Measurements from ENCODE around the gene TMEM176B. TPM values are rescaled to one million over a fixed set of nuclear protein-coding genes. Genes with fewer than 3 reads are reported as not detected.

Gene TMEM176B
- total and polyA plus RNA-seq, 7 donors = 2.2 to 15.9 (median 4.4) TPM

- H3K27ac ChIP-seq = no peak overlapping the region
Measured at GRCh38 chr7:150801946-150802771, 2.0 kb upstream of the TMEM176B start.

GRCh38 chr7:150801242-150801945 is 1.2 kb upstream of the TMEM176B start:
- intact Hi-C loops (cut with DNase I) = no loop called here
- TF ChIP-seq CTCF (IDR thresholded peaks at IDR 0.05) = no peak
- Histone ChIP-seq H3K36me3 (ENCODE audit: insufficient read depth in 1 of 2, low read depth in 1 of 2) (no peaks in the 10 kb centered on the region), H3K27me3 (ENCODE audit: insufficient read depth in 3 of 3, low read length in 2 of 3) (peaks cover 0 to 54% (median 8%) of the 10 kb centered on the region in 3 donors), H3K4me1 (no peaks in the 10 kb centered on the region), H3K9me3 (peaks cover 8% of the 10 kb centered on the region), H3K27ac (no peak overlapping the region), H3K4me3 (peak overlapping the region; percentile 61)
- DNase-seq (no peak), ATAC-seq (peak in 1 of 4 donors; percentile 17)
- 32 to 40% (median 32%) methylated on average over 25 to 26 of the region's 26 CpGs for WGBS, 3 donors

More at GRCh38 chr7:150801946-150802771, 2.0 kb upstream of the TMEM176B start:
- Histone ChIP-seq H3K9me3 (peaks cover 9% of the 10 kb centered on the region), H3K36me3 (ENCODE audit: insufficient read depth in 1 of 2, low read depth in 1 of 2) (no peaks in the 10 kb centered on the region), H3K27me3 (ENCODE audit: insufficient read depth in 3 of 3, low read length in 2 of 3) (peaks cover 0 to 52% (median 8%) of the 10 kb centered on the region in 3 donors), H3K4me3 (no peak overlapping the region), H3K4me1 (no peaks in the 10 kb centered on the region)
- TF ChIP-seq CTCF (IDR thresholded peaks at IDR 0.05) = no peak
- WGBS, 3 donors = 89 to 91% (median 90%) methylated on average over 12 of the region's 12 CpGs
- ATAC-seq (no peak), DNase-seq (no peak)
- intact Hi-C loops (cut with DNase I) = no loop called here

GRCh38 chr7:150800581-150801241 is 547 bp upstream of the TMEM176B start, which contains the start of gene TMEM176A:
Gene TMEM176A, plus strand, starts transcription at chr7:150800769. Its CDS starts 782 bp downstream, at chr7:150801551.
- intact Hi-C loops (cut with DNase I) = no loop called here
- Histone ChIP-seq H3K36me3 (ENCODE audit: insufficient read depth in 1 of 2, low read depth in 1 of 2) (no peaks in the 10 kb centered on the region), H3K27me3 (ENCODE audit: insufficient read depth in 3 of 3, low read length in 2 of 3) (peaks cover 0 to 56% (median 7%) of the 10 kb centered on the region in 3 donors), H3K4me1 (no peaks in the 10 kb centered on the region), H3K27ac (no peak within 1 kb of the TSS), H3K4me3 (peak within 1 kb of the TSS; percentile 61), H3K9me3 (peaks cover under 1% of the 10 kb centered on the region)
- WGBS, 3 donors = 1 to 3% (median 2%) methylated on average over 38 to 54 of the region's 54 CpGs
- DNase-seq = peak in 1 of 2 donors; percentile 58
- TF ChIP-seq CTCF (IDR thresholded peaks at IDR 0.05) = no peak
- ATAC-seq = peak; percentile 19 to 57 (median 32)

GRCh38 chr7:150799156-150799555 is 1.0 kb downstream of the TMEM176B start:
- no peak for ATAC-seq
- no peak overlapping the region for H3K27ac ChIP-seq
- H3K4me3 ChIP-seq = peak overlapping the region; percentile 61
- H3K9me3 ChIP-seq = no peaks in the 10 kb centered on the region
- intact Hi-C loops (cut with DNase I) = no loop called here
- WGBS, 3 donors = 54 to 70% (median 59%) methylated on average over 3 of the region's 3 CpGs
- peaks cover 0 to 62% (median 4%) of the 10 kb centered on the region in 3 donors for H3K27me3 ChIP-seq (ENCODE audit: insufficient read depth in 3 of 3, low read length in 2 of 3)
- no peaks in the 10 kb centered on the region for H3K36me3 ChIP-seq (ENCODE audit: insufficient read depth in 1 of 2, low read depth in 1 of 2)
- H3K4me1 ChIP-seq = no peaks in the 10 kb centered on the region
- DNase-seq = no peak
- no peak for TF ChIP-seq CTCF (IDR thresholded peaks at IDR 0.05)

Data from psoas muscle (tissue), 8 donors.